Sciatic nerve (tissue), 2 donors: ENCODE measurements around the gene TSC1. TPM values are rescaled to one million over a fixed set of nuclear protein-coding genes. Genes with fewer than 3 reads are reported as not detected.

Experiments
- ATAC-seq: fragments of 200-7000 bp; cut with Tn5 transposase; one replicate; pipeline ENCODE4 v1.9.1; 2020; ENCODE audit warnings: mild to moderate bottlenecking, moderate library complexity
- DNase-seq: peaks from one replicate; pipeline ENCODE4 v3.0.0-alpha.2; 2020; ENCODE audit warnings: low spot score
- intact Hi-C: fragments of 100-400 bp; cut with DNase I; formaldehyde crosslinking; loops from one replicate; pipeline ENCODE4 v1.14.2; 2022
- microRNA-seq: library from miRNA; unstranded; fragments of <30 nt; microRNA quantifications from one replicate; pipeline ENCODE4 v1.2.0, GENCODE V29; 2020
- total RNA-seq: library from RNA; stranded (reverse); fragmentation: NEBNext Ultra II Directional; extraction: Animal tissue kit (Norgen Biotek cat#: 25700); gene quantifications from one replicate; pipeline ENCODE4 v1.2.1, GENCODE V29; 2021
- donor health status: DM: no; HTN: no; CAD: no.
- donor health status: DM: no; HTN: no; CAD: no.

Gene TSC1
- total RNA-seq, 1 donor from 2014 or later, result 71.5 TPM

DNA sequence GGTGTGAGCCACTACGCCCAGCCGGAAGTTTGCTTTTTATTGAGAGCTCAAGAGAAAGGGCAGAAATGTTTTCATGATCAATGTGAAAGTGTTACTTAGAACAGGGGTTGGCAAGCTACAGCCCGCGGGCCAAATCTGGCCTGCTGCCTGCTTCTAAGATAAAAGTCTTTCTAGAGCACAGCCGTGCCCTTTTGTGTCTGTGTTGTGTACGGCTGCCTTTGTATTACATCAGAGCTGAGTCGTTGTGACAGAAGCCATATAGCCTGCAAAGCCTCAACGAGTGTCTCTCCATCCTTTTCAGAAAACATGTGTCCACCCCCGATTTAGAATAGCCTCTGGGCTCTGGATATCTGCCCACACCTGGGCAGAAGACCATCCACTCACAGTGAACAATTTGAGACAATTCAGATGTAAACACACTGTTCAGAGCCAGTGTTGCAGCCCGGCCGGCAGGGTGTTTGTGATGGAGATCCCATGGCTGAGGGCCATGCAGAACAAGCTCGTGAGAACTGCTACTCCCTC, 95.2 kb downstream of the TSC1 start:
- ATAC-seq, result no peak
- DNase-seq, result no peak
- intact Hi-C loops, result no loop called here

GRCh38 chr9:132846918-132847515, 97.4 kb downstream of the TSC1 start:
- no peak for DNase-seq
- no peak for ATAC-seq
- intact Hi-C loops, result no loop called here

DNA sequence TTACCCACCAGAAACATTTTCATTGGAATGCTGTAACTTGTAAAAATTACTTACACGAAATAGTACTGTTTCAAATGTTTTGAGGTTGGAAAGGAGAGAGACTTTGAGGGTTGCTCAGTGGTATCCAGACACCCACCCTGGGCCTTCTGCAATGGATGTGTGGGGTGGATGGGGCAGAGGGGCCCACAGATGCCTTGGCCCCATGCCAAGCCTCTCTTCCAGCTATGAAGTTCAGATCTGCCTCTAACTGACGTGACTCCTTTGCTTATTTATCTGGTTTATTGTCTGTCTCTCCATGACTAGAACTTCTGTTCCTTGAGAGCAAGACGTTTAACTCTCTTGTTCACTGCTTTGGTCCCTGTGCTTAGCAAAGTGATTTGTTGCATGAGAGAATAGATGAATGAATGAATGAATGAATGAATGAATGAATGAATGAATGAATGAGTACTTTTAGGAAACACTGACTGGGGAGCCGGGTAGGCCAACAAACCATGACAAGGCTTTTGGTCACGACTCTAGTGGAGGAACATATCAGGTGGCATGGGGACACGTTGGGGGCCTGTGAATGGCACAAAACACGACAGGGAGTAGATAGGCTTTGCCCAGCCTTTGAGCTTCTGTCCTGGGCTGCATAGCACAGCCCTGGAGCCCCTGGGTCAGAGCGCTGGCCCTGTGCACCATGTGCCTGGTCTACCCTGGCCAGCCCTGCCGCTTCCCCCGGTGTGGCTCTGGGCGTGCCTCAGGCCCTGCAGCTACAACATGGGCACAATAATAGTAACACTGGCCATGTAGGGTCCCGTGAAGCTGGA, 98.1 kb downstream of the TSC1 start:
- no peak for DNase-seq
- intact Hi-C loops, result no loop called here
- ATAC-seq, result no peak

DNA sequence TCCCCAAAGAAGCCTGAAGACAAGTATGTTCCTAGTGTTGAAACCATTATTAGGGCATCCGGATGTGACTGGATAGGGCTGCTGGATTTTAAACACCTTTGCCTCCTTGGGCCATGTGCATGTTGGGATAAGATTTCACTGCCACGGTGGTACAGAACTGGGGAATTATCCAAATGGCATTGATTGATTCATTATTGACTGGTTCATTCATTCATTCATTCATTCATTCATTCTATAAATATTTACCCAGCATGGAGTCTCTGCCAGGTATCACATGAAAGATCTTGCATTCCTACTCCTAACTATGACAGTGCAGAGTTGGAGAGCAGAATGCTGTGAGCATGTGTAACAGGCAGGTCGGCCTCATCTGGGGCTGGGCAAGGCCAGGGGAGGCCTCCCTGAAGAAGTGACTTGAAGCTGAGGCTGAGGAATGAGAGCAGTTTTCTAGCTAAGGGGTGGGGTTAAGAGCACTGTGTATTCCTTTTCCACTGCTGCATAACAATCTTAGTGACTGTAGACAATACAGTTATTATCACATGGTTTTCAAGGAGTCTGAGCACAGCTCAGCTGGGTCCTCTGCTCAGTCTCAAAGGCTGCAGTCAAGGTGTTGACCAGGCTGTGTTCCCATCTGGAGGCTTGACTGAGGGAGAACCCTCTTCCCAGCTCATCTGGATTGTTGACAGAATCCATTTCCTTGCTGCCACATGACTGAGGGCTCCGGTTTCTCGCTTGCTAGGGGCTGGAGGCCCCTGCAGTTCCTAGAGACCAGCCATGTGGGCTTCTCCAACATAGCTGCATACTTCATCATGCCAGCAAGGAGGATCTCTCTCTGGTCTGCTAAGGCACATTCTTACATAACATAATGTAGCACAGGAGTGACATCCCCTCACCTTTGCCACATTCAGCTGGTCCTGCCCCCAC, 102.0 kb downstream of the TSC1 start:
- DNase-seq (peak; percentile 17), ATAC-seq (no peak)
- intact Hi-C loops, result no loop called here

Small RNA genes lying within 50 kb of the gene (microRNA-seq; reads per million reads assigned to microRNA genes)
- 5.8 reads per million, percentile 13 among the genes with 10 or more reads in this experiment for gene MIR548AW

Other genes with a start within 250 kb of the TSC1 start
- 1.6 TPM for gene AK8, start 66.3 kb downstream of the TSC1 start, total RNA-seq
- 9.3 TPM for gene SPACA9, start 65.7 kb downstream of the TSC1 start, total RNA-seq
- gene GFI1B, start 34.1 kb upstream of the TSC1 start, total RNA-seq, result not detected
- gene GTF3C5, start 86.4 kb upstream of the TSC1 start, total RNA-seq, result 45.2 TPM
- 2.7 TPM for gene CEL, start 117.4 kb upstream of the TSC1 start, total RNA-seq
- gene RALGDS, start 176.6 kb upstream of the TSC1 start, total RNA-seq, result 59.7 TPM
- 23.2 TPM for gene GBGT1, start 219.3 kb upstream of the TSC1 start, total RNA-seq